HG03354 (cell line): Measurements from ENCODE around the gene ZNF614.
"Not testable (repeated sequence)": the region's sequence is repeated elsewhere in the genome, so short reads cannot be mapped to it uniquely, and the experiment has no call there.

Source experiments
- ATAC-seq: cut with Tn5 transposase; IDR thresholded peaks from one replicate; pipeline ENCODE4 v1.9.1; 2021; ENCODE audit warnings: mild to moderate bottlenecking; ENCODE audit not compliant: unreplicated experiment, poor library complexity, severe bottlenecking

ZNF614 gene

DNA sequence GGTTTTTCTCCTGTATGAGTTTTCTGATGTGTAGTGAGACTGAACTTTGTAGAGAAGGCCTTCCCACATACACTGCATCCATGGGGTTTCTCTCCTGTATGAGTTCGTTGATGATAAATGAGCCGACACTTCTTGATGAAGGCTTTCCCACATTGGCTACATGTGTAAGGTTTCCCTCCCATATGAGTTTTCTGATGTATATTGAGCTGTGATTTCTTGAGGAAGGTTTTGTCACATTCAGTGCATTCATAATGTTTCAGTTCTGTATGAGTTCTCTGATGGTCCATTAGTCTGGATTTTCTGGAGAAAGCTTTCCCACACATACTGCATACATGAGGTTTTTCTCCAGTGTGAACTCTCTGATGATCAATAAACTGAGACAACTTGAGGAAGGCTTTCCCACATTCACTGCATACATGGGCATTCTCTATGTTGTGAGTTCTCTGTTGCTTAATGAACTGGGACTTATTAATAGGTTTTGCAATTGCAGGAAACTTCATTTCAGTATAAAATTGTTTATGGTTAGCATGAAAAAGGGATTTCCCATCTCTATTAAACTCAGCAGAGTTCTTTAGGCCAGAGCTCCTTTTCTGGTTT is 34.0 kb downstream of the ZNF614 start:
- ATAC-seq: no peak

- no peak for ATAC-seq
These were observed 34.8 kb downstream of the ZNF614 start for GRCh38 chr19:51993422-51993821.

DNA sequence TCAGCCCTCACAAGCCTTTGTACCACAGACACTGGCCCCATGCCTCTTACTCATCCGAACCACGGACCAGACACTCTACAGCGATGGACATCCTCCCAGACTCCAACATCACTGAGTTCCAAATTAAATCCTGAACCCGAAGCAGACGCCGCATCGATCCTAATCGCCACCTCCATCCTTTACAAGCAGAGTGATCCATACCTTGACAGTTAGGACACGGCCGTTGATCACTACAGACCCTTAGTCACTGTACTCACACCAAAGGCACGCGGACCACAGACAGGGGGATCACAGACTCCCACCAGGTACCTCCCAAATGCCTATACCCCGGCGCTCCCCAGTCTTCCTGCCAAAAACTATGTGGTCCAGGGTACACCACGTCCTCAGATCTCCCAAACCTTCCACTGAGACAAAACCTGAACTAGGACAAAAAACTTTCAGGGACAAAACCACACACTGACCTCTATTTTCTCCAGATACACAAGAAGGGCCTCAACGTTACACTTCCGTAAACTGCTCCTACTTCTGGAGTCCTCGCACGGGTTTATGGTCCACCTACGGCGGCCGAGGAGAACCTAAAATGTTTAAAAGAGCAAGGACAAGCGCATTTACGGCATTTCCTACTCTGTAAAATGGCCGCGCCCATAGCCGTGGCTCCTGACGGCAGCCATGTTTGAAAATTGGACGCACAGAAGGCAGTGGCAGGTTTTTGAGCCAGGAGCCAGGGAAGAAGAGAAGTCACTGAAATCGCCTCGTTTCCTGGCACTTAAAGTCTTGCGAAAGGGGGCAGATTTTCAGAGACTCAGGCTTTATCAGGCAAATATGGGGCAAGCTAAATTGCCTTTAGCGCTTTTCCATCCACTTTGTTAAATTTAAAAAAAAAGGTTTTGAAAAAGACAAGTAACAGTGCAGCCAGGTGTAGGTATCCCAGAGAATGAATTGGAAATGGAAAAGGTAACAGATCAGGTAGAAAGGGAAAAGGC is 41.6 kb downstream of the ZNF614 start, which contains the start of gene ZNF350:
Gene ZNF350 (minus strand): TSS at position 532 of the 983 bp plus-strand sequence. CDS start 12,480 bp downstream, outside the sequence.
- ATAC-seq: peak; percentile 94

DNA sequence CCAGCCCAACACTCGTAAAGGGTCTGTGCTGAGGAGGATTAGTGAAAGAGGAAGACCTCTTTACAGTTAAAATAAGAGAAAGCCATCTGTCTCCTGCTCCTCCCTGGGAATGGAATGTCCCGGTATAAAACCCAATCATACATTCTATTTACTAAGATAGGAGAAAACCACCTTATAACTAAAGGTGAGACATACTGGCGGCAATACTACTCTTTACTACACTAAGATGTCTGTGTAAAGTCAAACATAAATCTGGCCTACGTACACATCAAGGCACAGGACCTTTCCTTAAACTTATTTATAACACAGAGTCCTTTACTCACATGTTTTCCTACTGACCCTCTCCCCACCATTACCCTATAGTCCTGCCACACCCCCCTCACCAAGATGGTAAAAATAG is 44.8 kb downstream of the ZNF614 start:
- no peak for ATAC-seq

DNA sequence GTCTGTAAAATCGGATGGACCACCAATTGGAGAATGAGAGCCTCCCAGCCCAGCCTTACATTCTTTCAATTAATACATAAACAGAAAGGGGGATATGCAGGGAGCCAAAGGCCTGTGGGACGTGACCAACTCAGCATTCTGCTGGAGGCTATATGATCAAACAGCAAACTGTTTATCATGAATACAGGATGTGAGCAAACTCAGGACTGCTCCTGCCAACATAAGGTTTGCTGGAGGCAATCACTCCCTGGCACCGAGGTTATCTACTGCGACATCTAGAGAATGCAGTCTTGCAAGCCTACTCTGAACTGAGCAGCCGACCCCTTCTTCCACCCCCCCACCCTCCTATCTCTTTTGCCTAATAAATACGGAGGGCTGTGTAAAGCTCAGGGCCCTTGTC is 47.3 kb downstream of the ZNF614 start:
- ATAC-seq: not testable (repeated sequence)

GRCh38 chr19:51980116-51980736 is 48.0 kb downstream of the ZNF614 start:
- no peak for ATAC-seq

GRCh38 chr19:51978882-51979281 is 49.3 kb downstream of the ZNF614 start:
- no peak for ATAC-seq

- ATAC-seq: no peak
These were observed 50.8 kb downstream of the ZNF614 start for GRCh38 chr19:51977346-51977745.

GRCh38 chr19:51976852-51977251 is 51.3 kb downstream of the ZNF614 start:
- ATAC-seq: no peak

- not testable (repeated sequence) for ATAC-seq
These were observed 52.4 kb downstream of the ZNF614 start for GRCh38 chr19:51975787-51976186.

DNA sequence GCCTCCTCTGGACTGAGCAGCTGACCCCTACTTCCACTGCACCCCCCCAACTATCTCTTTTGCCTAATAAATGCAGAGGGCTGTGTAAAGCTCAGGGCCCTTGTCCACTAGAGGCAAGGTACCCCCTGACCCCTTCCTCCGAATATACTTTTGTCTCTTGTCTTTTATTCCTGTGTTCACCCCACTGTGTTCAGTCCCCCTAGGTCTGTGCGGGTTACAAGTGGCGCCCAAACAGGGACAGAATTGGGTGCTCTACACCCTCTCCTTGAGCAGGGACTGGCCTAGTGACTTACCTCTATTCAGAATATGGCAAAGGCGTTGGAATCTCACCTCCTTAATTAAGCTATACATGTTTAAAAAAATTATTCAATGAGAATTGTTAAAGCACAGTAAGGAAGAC is 56.6 kb downstream of the ZNF614 start:
- ATAC-seq: no peak

DNA sequence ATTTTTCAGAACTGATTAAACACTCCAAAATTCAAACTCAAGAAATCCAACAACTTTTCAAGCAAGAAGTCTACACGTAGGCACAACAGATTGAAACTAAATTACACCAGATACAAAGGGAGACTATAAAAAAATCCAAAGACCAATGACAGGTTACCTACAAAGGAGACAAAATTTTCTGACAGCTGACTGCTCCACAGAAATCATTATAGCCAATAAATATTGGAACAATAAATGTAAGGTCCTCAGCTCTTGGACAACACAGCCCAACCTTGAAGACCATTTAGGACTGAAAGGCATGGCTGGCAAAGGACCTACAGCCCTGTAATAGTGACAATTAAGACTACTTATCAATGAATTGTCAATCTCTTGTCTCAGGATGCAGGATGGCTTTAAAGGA is 57.5 kb downstream of the ZNF614 start:
- ATAC-seq: no peak

DNA sequence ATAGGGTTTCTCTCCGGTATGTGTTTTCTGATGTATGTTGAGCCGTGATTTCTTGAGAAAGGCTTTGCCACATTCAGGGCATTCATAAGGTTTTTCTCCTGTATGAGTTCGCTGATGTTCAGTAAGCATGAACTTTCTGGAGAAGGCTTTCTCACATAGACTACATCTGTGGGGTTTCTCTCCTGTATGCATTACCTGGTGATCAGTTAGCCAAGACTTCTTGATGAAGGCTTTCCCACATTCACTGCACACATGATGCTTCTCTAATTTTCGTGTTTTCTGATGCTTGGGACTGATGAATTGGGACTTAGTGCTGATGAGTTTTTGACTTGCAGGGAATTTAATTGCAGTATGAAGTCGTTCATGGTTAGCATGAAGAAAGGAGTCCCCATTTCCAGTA is 62.6 kb downstream of the ZNF614 start:
- no peak for ATAC-seq
